HepG2 (cell line): ENCODE data around the gene FITM1. TPM values are rescaled to one million over a fixed set of nuclear protein-coding genes. Genes with fewer than 3 reads are reported as not detected.

ENCODE experiments used
- BCL6 ChIP-seq: IDR thresholded peaks from 2 replicates; pipeline ENCODE4 v1.6.1; 2016; ENCODE audit warnings: missing genetic modification reagents, missing compliant biosample characterization
- CBX1 ChIP-seq: IDR thresholded peaks from one replicate; pipeline ENCODE4 v1.6.1; 2016; ENCODE audit warnings: antibody characterized with exemption, low read depth
- DR1 ChIP-seq: sonication (generic); formaldehyde crosslinking; IDR thresholded peaks from 2 replicates; pipeline ENCODE4 v1.8.0; 2021; ENCODE audit warnings: mild to moderate bottlenecking, missing genetic modification reagents, inconsistent platforms
- EHMT2 ChIP-seq: fragments of 200-600 bp; sonication (generic); IDR thresholded peaks from 2 replicates; pipeline ENCODE4 v1.7.0; 2017; ENCODE audit warnings: antibody characterized with exemption, low read depth, low read length, borderline replicate concordance
- FOXA1 ChIP-seq, 2 experiments: fragments of 450-650 bp in 1 of 2; sonication (generic) in 1 of 2; formaldehyde crosslinking in 1 of 2; IDR thresholded peaks; 2 replicates each; pipeline versions ENCODE4 v1.4.0 to v1.6.1; 2016 to 2020; ENCODE audit warnings: missing genetic modification reagents in 1 of 2
- JARID2 ChIP-seq: sonication (generic); formaldehyde crosslinking; IDR thresholded peaks from 2 replicates; pipeline ENCODE4 v1.8.1; 2023; ENCODE audit warnings: missing genetic modification reagents, inconsistent platforms; ENCODE audit not compliant: insufficient replicate concordance
- ZBTB20 ChIP-seq: sonication (generic); formaldehyde crosslinking; IDR thresholded peaks from 2 replicates; pipeline ENCODE4 v1.8.1; 2023; ENCODE audit warnings: missing genetic modification reagents, low read depth, mild to moderate bottlenecking, borderline replicate concordance
- ZNF10 ChIP-seq: sonication (generic); formaldehyde crosslinking; IDR thresholded peaks from 2 replicates; pipeline ENCODE4 v1.4.0; 2020; ENCODE audit warnings: mild to moderate bottlenecking, low read depth, missing genetic modification reagents, borderline replicate concordance
- ZNF138 ChIP-seq: sonication (generic); formaldehyde crosslinking; IDR thresholded peaks from 2 replicates; pipeline ENCODE4 v1.5.0; 2020; ENCODE audit warnings: mild to moderate bottlenecking, low read depth, missing genetic modification reagents
- ZNF720 ChIP-seq: sonication (generic); formaldehyde crosslinking; IDR thresholded peaks from 2 replicates; pipeline ENCODE4 v1.4.0; 2020; ENCODE audit warnings: missing genetic modification reagents
- ZNF772 ChIP-seq: sonication (generic); formaldehyde crosslinking; IDR thresholded peaks from 2 replicates; pipeline ENCODE4 v1.5.0; 2020; ENCODE audit warnings: mild to moderate bottlenecking, missing genetic modification reagents
- ZSCAN22 ChIP-seq: sonication (generic); formaldehyde crosslinking; IDR thresholded peaks from 2 replicates; pipeline ENCODE4 v1.4.0; 2020; ENCODE audit warnings: mild to moderate bottlenecking, missing genetic modification reagents
- ZSCAN9 ChIP-seq: IDR thresholded peaks from 2 replicates; pipeline ENCODE4 v1.6.1; 2016; ENCODE audit warnings: borderline replicate concordance
- polyA plus RNA-seq, 8 experiments: library from polyadenylated mRNA; depleted of rRNA in 3 of 8; stranded (reverse) in 7 of 8; unstranded in 1 of 8; fragments of >200 nt; fragmentation: Illumina TruSeq in 4 of 8; extraction: Trizol in 4 of 8; gene quantifications; 2 replicates each; pipeline versions ENCODE4 v1.2.1 to v1.2.3, GENCODE V29; 2011 to 2016; ENCODE audit warnings: low read depth in 4 of 8, missing spikeins in 1 of 8, mixed read lengths in 1 of 8; ENCODE audit not compliant: insufficient read depth in 1 of 8
- total RNA-seq, 5 experiments: library from RNA; depleted of rRNA; stranded (reverse); fragments of >200 nt; fragmentation: Illumina TruSeq; extraction: Trizol; gene quantifications; 2 replicates each; pipeline ENCODE4 v1.2.3, GENCODE V29; 2016; ENCODE audit warnings: low read depth in 1 of 5
- TF ChIP-seq, protein P1 (sequence below): sonication (generic); formaldehyde crosslinking; IDR thresholded peaks from 2 replicates; pipeline ENCODE4 v1.9.0; 2021; ENCODE audit warnings: missing genetic modification reagents, mild to moderate bottlenecking, borderline replicate concordance
- TF ChIP-seq, protein P2 (sequence below): sonication (generic); formaldehyde crosslinking; IDR thresholded peaks from 2 replicates; pipeline ENCODE4 v1.4.0; 2020; ENCODE audit warnings: missing genetic modification reagents, borderline replicate concordance
- TF ChIP-seq, protein P3 (sequence below): sonication (generic); formaldehyde crosslinking; IDR thresholded peaks from 2 replicates; pipeline ENCODE4 v1.5.1; 2020; ENCODE audit warnings: mild to moderate bottlenecking, missing genetic modification reagents
- TF ChIP-seq, protein P4 (sequence below): sonication (generic); formaldehyde crosslinking; conservative IDR thresholded peaks from 2 replicates; pipeline ENCODE4 v1.8.1; 2023; ENCODE audit warnings: missing genetic modification reagents
- TF ChIP-seq, protein P5 (sequence below): sonication (generic); formaldehyde crosslinking; IDR thresholded peaks from 2 replicates; pipeline ENCODE4 v1.4.0; 2020; ENCODE audit warnings: missing genetic modification reagents, borderline replicate concordance

The FITM1 gene
- total and polyA plus RNA-seq, 2 of the 13 experiments (the other 11 are each of a cell fraction or from before 2014, with no cell fraction given) = 2.7 to 5.8 TPM

DNA sequence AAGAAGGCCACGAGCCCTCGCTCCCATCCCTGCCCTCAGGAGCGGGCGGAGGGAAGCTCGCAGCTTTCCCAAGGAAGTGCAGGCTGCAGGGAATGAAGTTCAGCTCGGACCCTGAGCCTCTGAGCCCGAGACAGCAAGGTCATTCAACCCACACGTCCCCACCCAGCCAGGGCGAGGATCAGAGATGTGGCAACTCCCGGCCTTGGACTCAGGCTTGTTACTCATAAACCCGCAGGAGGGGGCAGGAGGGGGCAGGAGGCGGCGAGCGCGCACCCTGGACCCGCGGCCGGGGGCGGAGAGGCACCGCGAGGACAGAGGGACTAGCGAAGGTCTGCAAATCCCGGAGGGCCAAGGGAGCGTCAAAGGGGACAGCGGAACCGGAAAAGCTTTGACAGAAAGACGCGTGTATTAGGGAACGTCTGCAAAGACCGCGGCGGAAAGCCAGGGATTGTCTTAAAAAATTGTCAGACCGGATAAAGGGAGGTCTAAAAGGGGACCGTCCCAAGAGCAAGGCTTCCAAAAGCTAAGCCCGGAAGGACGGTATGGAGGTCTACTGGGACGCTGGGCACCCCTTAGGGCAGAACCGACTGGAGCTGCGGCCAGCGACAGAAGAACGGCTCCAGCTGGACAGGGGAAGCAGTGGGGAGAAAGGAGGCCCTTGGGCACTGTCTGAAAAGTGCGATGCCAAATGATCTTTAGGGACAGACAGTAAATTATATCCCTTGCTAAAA lies 16.5 kb upstream of the FITM1 start (continued):
- TF ChIP-seq BCL6 (CRISPR knock-in tag) (peak; percentile 93), ZNF720 (CRISPR knock-in tag) (0 out of 2 replicates have a peak, but pooled peaks have one; percentile 90), ZSCAN9 (CRISPR knock-in tag) (peak; percentile 92), ZSCAN22 (no peak; the same call in 1 of the 2 replicates), ZNF10 (CRISPR knock-in tag) (no peak), ZNF772 (peak; percentile 97), JARID2 (CRISPR knock-in tag) (peak; percentile 98), ZNF138 (CRISPR knock-in tag) (0 out of 2 replicates have a peak, but pooled peaks have one; percentile 93), DR1 (peak; percentile 86; the same call in 1 of the 2 replicates), FOXA1 (IDR thresholded peaks at IDR 0.05) (no peak), FOXA1 (CRISPR knock-in tag; IDR thresholded peaks at IDR 0.05) (peak; percentile 87), CBX1 (peak; percentile 97), EHMT2 (0 out of 2 replicates have a peak, but pooled peaks have one; percentile 22), ZBTB20 (peak; percentile 96)
- TF ChIP-seq, protein P1, sequence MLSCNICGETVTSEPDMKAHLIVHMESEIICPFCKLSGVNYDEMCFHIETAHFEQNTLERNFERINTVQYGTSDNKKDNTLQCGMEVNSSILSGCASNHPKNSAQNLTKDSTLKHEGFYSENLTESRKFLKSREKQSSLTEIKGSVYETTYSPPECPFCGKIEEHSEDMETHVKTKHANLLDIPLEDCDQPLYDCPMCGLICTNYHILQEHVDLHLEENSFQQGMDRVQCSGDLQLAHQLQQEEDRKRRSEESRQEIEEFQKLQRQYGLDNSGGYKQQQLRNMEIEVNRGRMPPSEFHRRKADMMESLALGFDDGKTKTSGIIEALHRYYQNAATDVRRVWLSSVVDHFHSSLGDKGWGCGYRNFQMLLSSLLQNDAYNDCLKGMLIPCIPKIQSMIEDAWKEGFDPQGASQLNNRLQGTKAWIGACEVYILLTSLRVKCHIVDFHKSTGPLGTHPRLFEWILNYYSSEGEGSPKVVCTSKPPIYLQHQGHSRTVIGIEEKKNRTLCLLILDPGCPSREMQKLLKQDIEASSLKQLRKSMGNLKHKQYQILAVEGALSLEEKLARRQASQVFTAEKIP (CRISPR knock-in tag) = no peak
- TF ChIP-seq, protein P2, sequence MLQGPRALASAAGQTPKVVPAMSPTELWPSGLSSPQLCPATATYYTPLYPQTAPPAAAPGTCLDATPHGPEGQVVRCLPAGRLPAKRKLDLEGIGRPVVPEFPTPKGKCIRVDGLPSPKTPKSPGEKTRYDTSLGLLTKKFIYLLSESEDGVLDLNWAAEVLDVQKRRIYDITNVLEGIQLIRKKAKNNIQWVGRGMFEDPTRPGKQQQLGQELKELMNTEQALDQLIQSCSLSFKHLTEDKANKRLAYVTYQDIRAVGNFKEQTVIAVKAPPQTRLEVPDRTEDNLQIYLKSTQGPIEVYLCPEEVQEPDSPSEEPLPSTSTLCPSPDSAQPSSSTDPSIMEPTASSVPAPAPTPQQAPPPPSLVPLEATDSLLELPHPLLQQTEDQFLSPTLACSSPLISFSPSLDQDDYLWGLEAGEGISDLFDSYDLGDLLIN = peak; percentile 72
- TF ChIP-seq, protein P3, sequence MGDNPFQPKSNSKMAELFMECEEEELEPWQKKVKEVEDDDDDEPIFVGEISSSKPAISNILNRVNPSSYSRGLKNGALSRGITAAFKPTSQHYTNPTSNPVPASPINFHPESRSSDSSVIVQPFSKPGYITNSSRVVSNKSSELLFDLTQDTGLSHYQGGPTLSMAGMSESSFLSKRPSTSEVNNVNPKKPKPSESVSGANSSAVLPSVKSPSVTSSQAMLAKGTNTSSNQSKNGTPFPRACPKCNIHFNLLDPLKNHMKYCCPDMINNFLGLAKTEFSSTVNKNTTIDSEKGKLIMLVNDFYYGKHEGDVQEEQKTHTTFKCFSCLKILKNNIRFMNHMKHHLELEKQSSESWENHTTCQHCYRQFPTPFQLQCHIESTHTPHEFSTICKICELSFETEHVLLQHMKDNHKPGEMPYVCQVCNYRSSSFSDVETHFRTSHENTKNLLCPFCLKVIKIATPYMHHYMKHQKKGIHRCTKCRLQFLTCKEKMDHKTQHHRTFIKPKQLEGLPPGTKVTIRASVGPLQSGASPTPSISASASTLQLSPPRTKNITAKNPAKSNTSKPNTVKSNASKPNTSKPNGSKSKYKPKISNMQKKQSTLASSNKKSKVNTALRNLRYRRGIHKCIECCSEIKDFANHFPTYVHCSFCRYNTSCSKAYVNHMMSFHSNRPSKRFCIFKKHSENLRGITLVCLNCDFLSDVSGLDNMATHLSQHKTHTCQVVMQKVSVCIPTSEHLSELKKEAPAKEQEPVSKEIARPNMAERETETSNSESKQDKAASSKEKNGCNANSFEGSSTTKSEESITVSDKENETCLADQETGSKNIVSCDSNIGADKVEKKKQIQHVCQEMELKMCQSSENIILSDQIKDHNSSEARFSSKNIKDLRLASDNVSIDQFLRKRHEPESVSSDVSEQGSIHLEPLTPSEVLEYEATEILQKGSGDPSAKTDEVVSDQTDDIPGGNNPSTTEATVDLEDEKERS (CRISPR knock-in tag) = peak; percentile 79
- TF ChIP-seq, protein P4, sequence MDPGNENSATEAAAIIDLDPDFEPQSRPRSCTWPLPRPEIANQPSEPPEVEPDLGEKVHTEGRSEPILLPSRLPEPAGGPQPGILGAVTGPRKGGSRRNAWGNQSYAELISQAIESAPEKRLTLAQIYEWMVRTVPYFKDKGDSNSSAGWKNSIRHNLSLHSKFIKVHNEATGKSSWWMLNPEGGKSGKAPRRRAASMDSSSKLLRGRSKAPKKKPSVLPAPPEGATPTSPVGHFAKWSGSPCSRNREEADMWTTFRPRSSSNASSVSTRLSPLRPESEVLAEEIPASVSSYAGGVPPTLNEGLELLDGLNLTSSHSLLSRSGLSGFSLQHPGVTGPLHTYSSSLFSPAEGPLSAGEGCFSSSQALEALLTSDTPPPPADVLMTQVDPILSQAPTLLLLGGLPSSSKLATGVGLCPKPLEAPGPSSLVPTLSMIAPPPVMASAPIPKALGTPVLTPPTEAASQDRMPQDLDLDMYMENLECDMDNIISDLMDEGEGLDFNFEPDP (CRISPR knock-in tag) = no peak
- TF ChIP-seq, protein P5, sequence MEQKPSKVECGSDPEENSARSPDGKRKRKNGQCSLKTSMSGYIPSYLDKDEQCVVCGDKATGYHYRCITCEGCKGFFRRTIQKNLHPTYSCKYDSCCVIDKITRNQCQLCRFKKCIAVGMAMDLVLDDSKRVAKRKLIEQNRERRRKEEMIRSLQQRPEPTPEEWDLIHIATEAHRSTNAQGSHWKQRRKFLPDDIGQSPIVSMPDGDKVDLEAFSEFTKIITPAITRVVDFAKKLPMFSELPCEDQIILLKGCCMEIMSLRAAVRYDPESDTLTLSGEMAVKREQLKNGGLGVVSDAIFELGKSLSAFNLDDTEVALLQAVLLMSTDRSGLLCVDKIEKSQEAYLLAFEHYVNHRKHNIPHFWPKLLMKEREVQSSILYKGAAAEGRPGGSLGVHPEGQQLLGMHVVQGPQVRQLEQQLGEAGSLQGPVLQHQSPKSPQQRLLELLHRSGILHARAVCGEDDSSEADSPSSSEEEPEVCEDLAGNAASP (CRISPR knock-in tag) = peak; percentile 98
